BE2C (cell line): ENCODE results near the gene ZNF148.

Experiments used
- DNase-seq: peaks from one replicate; pipeline ENCODE4 v3.0.0-alpha.2; 2020
- H3K27me3 ChIP-seq: fragments of 250-450 bp; sonication (Bioruptor Pico); 2 replicates; pipeline ENCODE4 v1.5.1; 2020; ENCODE audit warnings: mild to moderate bottlenecking
- H3K36me3 ChIP-seq: fragments of 250-450 bp; sonication (Bioruptor Pico); 2 replicates; pipeline ENCODE4 v1.5.1; 2020; ENCODE audit warnings: mild to moderate bottlenecking
- H3K4me1 ChIP-seq: fragments of 250-450 bp; sonication (Bioruptor Pico); 2 replicates; pipeline ENCODE4 v1.5.1; 2020
- H3K4me3 ChIP-seq: 2 replicates; pipeline ENCODE4 v1.5.1; 2011; ENCODE audit warnings: low read depth, low read length
- H3K9me3 ChIP-seq: fragments of 250-450 bp; sonication (Bioruptor Pico); 2 replicates; pipeline ENCODE4 v1.5.1; 2020
- TF ChIP-seq, protein P1 (sequence below): IDR thresholded peaks from 2 replicates; pipeline ENCODE4 v1.5.1; 2012; ENCODE audit warnings: mild to moderate bottlenecking, low read depth, low read length

Gene ZNF148

DNA sequence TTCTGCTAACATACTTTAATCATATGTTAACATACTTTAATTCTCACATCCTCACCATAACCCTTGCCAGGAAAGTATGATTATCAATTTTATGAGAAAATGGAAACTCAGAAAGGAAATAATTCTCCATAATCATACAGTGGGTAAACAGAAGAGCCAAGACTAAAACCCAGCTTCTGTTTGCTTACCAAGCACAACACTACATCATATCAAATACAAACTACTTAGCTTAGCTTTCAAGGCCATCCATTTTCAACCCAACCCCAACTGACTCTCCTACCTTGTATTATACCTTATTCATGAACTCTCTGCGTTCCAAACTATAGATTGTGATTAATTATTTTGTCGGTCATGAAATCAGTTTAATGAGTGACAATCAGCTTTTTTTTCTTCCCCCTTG, 9.0 kb downstream of the ZNF148 start:
- TF ChIP-seq, protein P1, sequence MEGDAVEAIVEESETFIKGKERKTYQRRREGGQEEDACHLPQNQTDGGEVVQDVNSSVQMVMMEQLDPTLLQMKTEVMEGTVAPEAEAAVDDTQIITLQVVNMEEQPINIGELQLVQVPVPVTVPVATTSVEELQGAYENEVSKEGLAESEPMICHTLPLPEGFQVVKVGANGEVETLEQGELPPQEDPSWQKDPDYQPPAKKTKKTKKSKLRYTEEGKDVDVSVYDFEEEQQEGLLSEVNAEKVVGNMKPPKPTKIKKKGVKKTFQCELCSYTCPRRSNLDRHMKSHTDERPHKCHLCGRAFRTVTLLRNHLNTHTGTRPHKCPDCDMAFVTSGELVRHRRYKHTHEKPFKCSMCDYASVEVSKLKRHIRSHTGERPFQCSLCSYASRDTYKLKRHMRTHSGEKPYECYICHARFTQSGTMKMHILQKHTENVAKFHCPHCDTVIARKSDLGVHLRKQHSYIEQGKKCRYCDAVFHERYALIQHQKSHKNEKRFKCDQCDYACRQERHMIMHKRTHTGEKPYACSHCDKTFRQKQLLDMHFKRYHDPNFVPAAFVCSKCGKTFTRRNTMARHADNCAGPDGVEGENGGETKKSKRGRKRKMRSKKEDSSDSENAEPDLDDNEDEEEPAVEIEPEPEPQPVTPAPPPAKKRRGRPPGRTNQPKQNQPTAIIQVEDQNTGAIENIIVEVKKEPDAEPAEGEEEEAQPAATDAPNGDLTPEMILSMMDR: no peak
- Histone ChIP-seq H3K4me3 (no peak overlapping the region), H3K9me3 (no peaks in the 10 kb centered on the region), H3K27me3 (no peaks in the 10 kb centered on the region), H3K4me1 (peaks cover 5% of the 10 kb centered on the region; the same call in 1 of the 2 replicates), H3K36me3 (no peaks in the 10 kb centered on the region; the same call in 1 of the 2 replicates)
- DNase-seq: no peak

DNA sequence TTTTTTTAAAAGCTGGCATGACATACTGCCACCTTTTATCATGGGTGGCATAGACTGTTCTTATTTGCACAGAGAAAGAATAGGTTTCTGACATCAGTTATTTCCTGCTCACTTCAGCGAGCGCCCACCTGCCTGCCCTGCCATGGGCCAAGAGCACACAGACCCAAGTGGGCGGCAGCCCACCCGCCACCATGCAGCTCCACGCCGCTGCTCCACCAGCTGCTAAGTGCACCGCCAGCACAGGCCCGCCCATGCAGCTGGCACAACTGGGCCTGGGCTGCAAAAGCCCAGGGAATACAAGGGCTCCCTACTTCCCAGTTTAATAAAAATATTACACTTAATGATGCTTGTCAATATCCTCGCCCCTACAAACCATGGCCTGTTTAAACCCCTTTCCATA, 15.4 kb downstream of the ZNF148 start:
- peaks cover 8% of the 10 kb centered on the region for H3K4me1 ChIP-seq
- no peaks in the 10 kb centered on the region for H3K27me3 ChIP-seq
- H3K36me3 ChIP-seq: no peaks in the 10 kb centered on the region
- DNase-seq: no peak
- TF ChIP-seq, protein P1: no peak
- H3K4me3 ChIP-seq: no peak overlapping the region
- no peaks in the 10 kb centered on the region for H3K9me3 ChIP-seq

DNA sequence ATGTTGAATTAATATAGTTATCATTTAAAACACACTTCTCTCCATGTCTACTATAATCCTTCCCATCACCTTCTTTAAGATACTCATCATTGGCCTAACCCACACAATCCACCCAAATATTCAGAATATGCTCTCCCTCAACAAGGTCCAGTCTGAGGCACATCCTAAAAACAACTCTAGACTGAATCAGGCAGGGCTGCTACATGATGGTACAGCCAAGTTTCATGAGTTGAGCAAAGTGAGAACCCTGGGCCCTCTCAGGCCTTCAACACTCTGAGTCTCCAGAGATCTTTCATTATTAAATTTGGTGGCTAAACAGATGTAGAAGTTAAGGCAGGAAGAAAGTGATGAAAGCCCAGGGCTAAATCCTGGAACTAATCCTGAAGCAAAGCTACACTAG, 16.2 kb downstream of the ZNF148 start:
- no peak overlapping the region for H3K4me3 ChIP-seq
- H3K9me3 ChIP-seq: no peaks in the 10 kb centered on the region
- TF ChIP-seq, protein P1: no peak

DNA sequence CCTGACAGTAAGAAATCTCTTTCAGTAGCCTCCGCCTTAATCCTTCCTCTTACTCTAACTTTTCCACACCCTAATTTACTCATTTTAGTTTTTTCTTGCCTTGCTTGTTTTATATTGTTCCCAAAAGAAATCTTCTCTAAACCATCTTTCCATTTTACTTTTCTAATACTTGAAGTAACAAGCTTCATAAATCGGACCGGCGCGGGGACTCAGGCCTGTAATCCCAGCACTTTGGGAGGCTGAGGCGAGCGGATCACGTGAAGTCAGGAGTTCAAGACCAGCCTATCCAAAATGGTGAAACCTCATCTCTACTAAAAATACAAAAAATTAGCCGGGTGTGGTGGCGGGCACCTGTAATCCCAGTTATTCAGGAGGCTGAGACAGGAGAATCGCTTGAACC, 17.3 kb downstream of the ZNF148 start:
- peaks cover 8% of the 10 kb centered on the region for H3K4me1 ChIP-seq
- TF ChIP-seq, protein P1: no peak
- no peaks in the 10 kb centered on the region for H3K9me3 ChIP-seq
- DNase-seq: no peak
- no peaks in the 10 kb centered on the region for H3K36me3 ChIP-seq
- peak overlapping the region; percentile 67 for H3K4me3 ChIP-seq
- no peaks in the 10 kb centered on the region for H3K27me3 ChIP-seq

More for the DNA sequence above, 16.2 kb downstream of the ZNF148 start:
- H3K4me1 ChIP-seq: peaks cover 8% of the 10 kb centered on the region
- H3K36me3 ChIP-seq: no peaks in the 10 kb centered on the region
- H3K27me3 ChIP-seq: no peaks in the 10 kb centered on the region
- DNase-seq: no peak

DNA sequence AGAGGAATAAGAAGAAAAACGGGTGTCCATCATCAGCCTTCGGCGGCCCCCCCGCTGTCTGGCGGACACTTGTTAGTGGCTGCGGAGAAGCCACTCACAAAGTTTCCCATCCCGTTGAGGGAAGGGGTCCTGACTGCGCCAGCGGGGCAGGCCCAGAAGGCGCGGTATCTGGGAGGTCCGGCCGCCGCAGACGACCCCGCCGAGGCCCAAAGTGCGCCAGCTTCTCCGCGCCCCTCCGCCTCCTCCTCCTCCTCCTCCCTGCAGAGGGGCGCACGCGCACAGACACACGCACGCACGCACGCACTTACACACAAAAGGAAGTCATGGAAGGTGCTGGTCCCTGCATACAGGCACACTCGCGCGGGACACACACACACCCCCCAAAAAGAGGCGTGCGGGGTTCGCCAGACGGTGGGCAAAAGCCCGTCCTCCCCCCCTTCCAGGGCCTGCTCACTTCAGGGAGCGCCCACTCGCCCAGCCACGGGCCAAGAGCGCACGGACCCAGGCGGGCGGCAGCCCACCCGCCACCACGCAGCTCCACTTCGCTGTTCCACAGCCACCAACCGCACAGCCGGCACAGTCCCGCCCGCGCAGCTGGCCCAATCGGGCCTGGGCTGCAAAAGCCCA, 18.0 kb downstream of the ZNF148 start:
- Histone ChIP-seq H3K27me3 (no peaks in the 10 kb centered on the region), H3K4me3 (peak overlapping the region; percentile 67), H3K36me3 (no peaks in the 10 kb centered on the region), H3K9me3 (no peaks in the 10 kb centered on the region), H3K4me1 (peaks cover 8% of the 10 kb centered on the region)
- TF ChIP-seq, protein P1: no peak
- peak; percentile 59 for DNase-seq

DNA sequence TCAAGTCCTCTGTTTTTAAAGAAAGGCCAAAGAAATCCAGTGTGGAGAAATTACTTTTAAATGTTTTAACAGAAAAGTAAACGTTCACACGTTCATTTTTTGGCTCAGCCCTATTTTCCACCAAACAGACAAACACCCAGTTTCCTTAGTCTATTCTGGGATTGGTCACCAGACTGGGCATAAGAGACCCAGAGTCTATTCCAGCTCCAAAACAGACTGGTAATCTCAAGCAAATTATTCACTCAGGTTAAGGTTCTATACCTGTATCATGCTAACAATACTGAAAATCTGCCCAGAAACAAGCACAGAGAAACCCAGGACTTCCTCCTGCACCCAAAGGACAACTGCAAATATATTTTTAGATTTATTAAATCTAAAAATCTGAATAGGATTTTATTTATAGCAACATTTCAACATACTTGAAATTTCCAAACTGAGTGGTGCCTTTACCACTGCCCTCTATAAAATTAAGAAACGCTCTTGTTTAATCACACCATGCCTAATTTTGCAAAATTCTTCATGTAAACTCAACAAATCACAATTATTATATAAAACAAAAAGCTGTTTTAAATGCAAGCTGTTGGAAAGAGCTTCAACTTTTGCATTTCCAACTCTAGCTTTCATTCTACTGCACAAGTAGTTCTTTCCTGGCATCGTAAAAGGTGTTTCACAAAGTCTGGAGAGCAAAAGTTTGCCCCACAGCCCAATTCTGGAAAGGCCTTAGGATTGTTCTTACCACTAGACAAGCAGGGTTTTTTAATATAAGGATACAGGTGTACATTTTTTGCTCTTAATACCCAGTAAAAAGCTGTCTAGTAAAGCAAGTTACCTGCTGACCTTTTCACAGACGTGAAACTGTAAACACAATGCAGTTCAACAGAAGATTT, 18.7 kb downstream of the ZNF148 start:
- H3K27me3 ChIP-seq: no peaks in the 10 kb centered on the region
- TF ChIP-seq, protein P1: no peak
- DNase-seq: no peak
- H3K4me3 ChIP-seq: peak overlapping the region; percentile 67
- no peaks in the 10 kb centered on the region for H3K9me3 ChIP-seq
- peaks cover 8% of the 10 kb centered on the region for H3K4me1 ChIP-seq
- H3K36me3 ChIP-seq: no peaks in the 10 kb centered on the region
